Measurements from ENCODE around the gene RNASEL. TPM values are rescaled to one million over a fixed set of nuclear protein-coding genes. Genes with fewer than 3 reads are reported as not detected.
A peak's percentile ranks its signal among the peaks of the same experiment; 100 is the strongest.

The RNASEL gene
- total RNA-seq: 4.2 and 4.5 TPM in 2 replicates
- long read RNA-seq, full-length matches to known transcripts: 11 of 71 reads
- long read RNA-seq, partial matches to known transcripts: 55 of 71 reads
- long read RNA-seq, other reads (novel, unspliced or antisense): 5 of 71 reads

GRCh38 chr1:182588500-182589396 is at the start of gene RNASEL:
TSS of gene RNASEL (minus strand) at chr1:182589256. CDS start at chr1:182586806, 2,450 bp downstream.
- peaks cover 13% of the 10 kb centered on the region for H3K4me1 Mint-ChIP-seq (ENCODE audit: unreplicated experiment)
- peaks cover 9% of the 10 kb centered on the region for H3K27me3 Mint-ChIP-seq (ENCODE audit: unreplicated experiment)
- peak; percentile 85 for DNase-seq (ENCODE audit: extremely low spot score, unreplicated experiment)
- no peaks in the 10 kb centered on the region for H3K9me3 Mint-ChIP-seq (ENCODE audit: unreplicated experiment)
- TF ChIP-seq, protein P1, sequence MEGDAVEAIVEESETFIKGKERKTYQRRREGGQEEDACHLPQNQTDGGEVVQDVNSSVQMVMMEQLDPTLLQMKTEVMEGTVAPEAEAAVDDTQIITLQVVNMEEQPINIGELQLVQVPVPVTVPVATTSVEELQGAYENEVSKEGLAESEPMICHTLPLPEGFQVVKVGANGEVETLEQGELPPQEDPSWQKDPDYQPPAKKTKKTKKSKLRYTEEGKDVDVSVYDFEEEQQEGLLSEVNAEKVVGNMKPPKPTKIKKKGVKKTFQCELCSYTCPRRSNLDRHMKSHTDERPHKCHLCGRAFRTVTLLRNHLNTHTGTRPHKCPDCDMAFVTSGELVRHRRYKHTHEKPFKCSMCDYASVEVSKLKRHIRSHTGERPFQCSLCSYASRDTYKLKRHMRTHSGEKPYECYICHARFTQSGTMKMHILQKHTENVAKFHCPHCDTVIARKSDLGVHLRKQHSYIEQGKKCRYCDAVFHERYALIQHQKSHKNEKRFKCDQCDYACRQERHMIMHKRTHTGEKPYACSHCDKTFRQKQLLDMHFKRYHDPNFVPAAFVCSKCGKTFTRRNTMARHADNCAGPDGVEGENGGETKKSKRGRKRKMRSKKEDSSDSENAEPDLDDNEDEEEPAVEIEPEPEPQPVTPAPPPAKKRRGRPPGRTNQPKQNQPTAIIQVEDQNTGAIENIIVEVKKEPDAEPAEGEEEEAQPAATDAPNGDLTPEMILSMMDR (IDR thresholded peaks at IDR 0.05): no peak
- H3K36me3 Mint-ChIP-seq (ENCODE audit: unreplicated experiment): peaks cover 2% of the 10 kb centered on the region
- H3K27ac Mint-ChIP-seq (ENCODE audit: unreplicated experiment): peak within 1 kb of the TSS; percentile 96
- peak within 1 kb of the TSS; percentile 96 for H3K4me3 Mint-ChIP-seq (ENCODE audit: unreplicated experiment)

DNA sequence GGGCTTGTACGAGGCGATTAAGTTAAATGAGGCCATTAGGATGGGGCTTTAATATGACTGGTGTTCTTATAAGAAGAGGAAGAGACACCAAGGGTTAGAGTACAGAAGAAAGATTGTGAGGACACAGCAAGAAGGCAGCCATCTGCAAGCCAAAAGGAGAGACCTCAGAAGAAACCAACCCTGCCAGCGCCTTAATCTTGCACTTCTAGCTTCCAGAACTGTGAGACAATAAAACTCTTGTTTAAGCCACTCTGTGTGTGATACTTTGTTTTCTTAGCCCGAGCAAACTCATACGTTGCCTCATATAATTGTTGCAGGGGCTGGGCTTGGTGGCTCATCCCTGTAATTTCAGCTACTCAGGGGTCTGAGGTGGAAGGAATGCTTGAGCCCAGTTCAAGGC is 48.7 kb upstream of the RNASEL start:
- Mint-ChIP-seq H3K36me3 (ENCODE audit: unreplicated experiment) (no peaks in the 10 kb centered on the region), H3K4me1 (ENCODE audit: unreplicated experiment) (peaks cover 11% of the 10 kb centered on the region), H3K27me3 (ENCODE audit: unreplicated experiment) (peaks cover 2% of the 10 kb centered on the region), H3K4me3 (ENCODE audit: unreplicated experiment) (no peak overlapping the region), H3K9me3 (ENCODE audit: unreplicated experiment) (no peaks in the 10 kb centered on the region), H3K27ac (ENCODE audit: unreplicated experiment) (no peak overlapping the region)
- DNase-seq (ENCODE audit: extremely low spot score, unreplicated experiment): no peak
- TF ChIP-seq, protein P1 (IDR thresholded peaks at IDR 0.05): no peak

GRCh38 chr1:182635871-182636270 is 46.8 kb upstream of the RNASEL start:
- Mint-ChIP-seq H3K4me3 (ENCODE audit: unreplicated experiment) (no peak overlapping the region), H3K27ac (ENCODE audit: unreplicated experiment) (no peak overlapping the region), H3K36me3 (ENCODE audit: unreplicated experiment) (peaks cover 2% of the 10 kb centered on the region), H3K9me3 (ENCODE audit: unreplicated experiment) (no peaks in the 10 kb centered on the region), H3K4me1 (ENCODE audit: unreplicated experiment) (peaks cover 7% of the 10 kb centered on the region), H3K27me3 (ENCODE audit: unreplicated experiment) (peaks cover 2% of the 10 kb centered on the region)
- no peak for DNase-seq (ENCODE audit: extremely low spot score, unreplicated experiment)
- TF ChIP-seq, protein P1 (IDR thresholded peaks at IDR 0.05): no peak

- Mint-ChIP-seq H3K36me3 (ENCODE audit: unreplicated experiment) (peaks cover 2% of the 10 kb centered on the region), H3K9me3 (ENCODE audit: unreplicated experiment) (no peaks in the 10 kb centered on the region), H3K27ac (ENCODE audit: unreplicated experiment) (no peak overlapping the region), H3K27me3 (ENCODE audit: unreplicated experiment) (peaks cover 2% of the 10 kb centered on the region), H3K4me3 (ENCODE audit: unreplicated experiment) (no peak overlapping the region), H3K4me1 (ENCODE audit: unreplicated experiment) (peaks cover 7% of the 10 kb centered on the region)
- TF ChIP-seq, protein P1 (IDR thresholded peaks at IDR 0.05): no peak
- no peak for DNase-seq (ENCODE audit: extremely low spot score, unreplicated experiment)
Observed at GRCh38 chr1:182634306-182635072, 45.4 kb upstream of the RNASEL start.

All from osteocyte (in vitro differentiated cells).